H1 (cell line): ENCODE measurements around the gene TCERG1L. TPM values are rescaled to one million over a fixed set of nuclear protein-coding genes. Genes with fewer than 3 reads are reported as not detected.
A peak's percentile ranks its signal among the peaks of the same experiment; 100 is the strongest.

Source experiments
- BACH1 ChIP-seq: IDR thresholded peaks from 2 replicates; pipeline ENCODE4 v1.6.1; 2012; ENCODE audit warnings: low read length, improper control_type of control experiment
- BRCA1 ChIP-seq: IDR thresholded peaks from 2 replicates; pipeline ENCODE4 v1.6.1; 2012; ENCODE audit warnings: low read depth, low read length, improper control_type of control experiment
- CHD2 ChIP-seq: IDR thresholded peaks from 2 replicates; pipeline ENCODE4 v1.6.1; 2012; ENCODE audit warnings: low read length, improper control_type of control experiment
- CTBP2 ChIP-seq: IDR thresholded peaks from 2 replicates; pipeline ENCODE4 v1.7.0; 2011; ENCODE audit warnings: borderline replicate concordance, mild to moderate bottlenecking, moderate library complexity, mixed read lengths, low read length; ENCODE audit not compliant: insufficient read depth, insufficient read length
- EGR1 ChIP-seq: IDR thresholded peaks from 2 replicates; pipeline ENCODE4 v1.6.1; 2011; ENCODE audit warnings: low read depth, low read length, borderline replicate concordance
- EP300 ChIP-seq, 2 experiments: IDR thresholded peaks; 1 replicate in 1 of 2; 2 replicates in 1 of 2; pipeline ENCODE4 v1.6.1; 2011 to 2012; ENCODE audit warnings: low read depth in 2 of 2, low read length in 2 of 2, mild to moderate bottlenecking in 2 of 2, borderline replicate concordance in 1 of 2, inconsistent platforms in 1 of 2, moderate library complexity in 1 of 2
- FOSL1 ChIP-seq: IDR thresholded peaks from 2 replicates; pipeline ENCODE4 v1.6.1; 2011; ENCODE audit warnings: mild to moderate bottlenecking, low read depth, low read length, moderate library complexity; ENCODE audit not compliant: insufficient read depth
- GABPA ChIP-seq: IDR thresholded peaks from 2 replicates; pipeline ENCODE4 v1.6.1; 2011; ENCODE audit warnings: mild to moderate bottlenecking, low read length, moderate library complexity, borderline replicate concordance; ENCODE audit not compliant: insufficient read depth
- NRF1 ChIP-seq: IDR thresholded peaks from 2 replicates; pipeline ENCODE4 v1.6.1; 2011; ENCODE audit warnings: mild to moderate bottlenecking, low read depth, low read length, improper control_type of control experiment
- POLR2AphosphoS5 ChIP-seq: IDR thresholded peaks from 2 replicates; pipeline ENCODE4 v1.6.1; 2011; ENCODE audit warnings: low read depth, low read length
- RAD21 ChIP-seq, 2 experiments: IDR thresholded peaks in 1 of 2; conservative IDR thresholded peaks in 1 of 2; 2 replicates each; pipeline ENCODE4 v1.6.1; 2011; ENCODE audit warnings: low read depth in 2 of 2, low read length in 2 of 2, improper control_type of control experiment in 1 of 2, inconsistent platforms in 1 of 2, mild to moderate bottlenecking in 1 of 2, moderate library complexity in 1 of 2
- RXRA ChIP-seq: IDR thresholded peaks from 2 replicates; pipeline ENCODE4 v1.6.1; 2011; ENCODE audit warnings: low read depth, mild to moderate bottlenecking, low read length, moderate library complexity; ENCODE audit not compliant: insufficient read depth
- SAP30 ChIP-seq: fragments of 300-600 bp; sonication (generic); IDR thresholded peaks from 2 replicates; pipeline ENCODE4 v1.7.1; 2012; ENCODE audit warnings: low read length, moderate library complexity, mild to moderate bottlenecking, inconsistent platforms; ENCODE audit not compliant: insufficient read depth, insufficient replicate concordance
- SIX5 ChIP-seq: IDR thresholded peaks from 2 replicates; pipeline ENCODE4 v1.6.1; 2011; ENCODE audit warnings: mild to moderate bottlenecking, low read depth, low read length
- SP2 ChIP-seq: IDR thresholded peaks from 2 replicates; pipeline ENCODE4 v1.6.1; 2012; ENCODE audit warnings: mild to moderate bottlenecking, low read length, inconsistent platforms
- SP4 ChIP-seq: IDR thresholded peaks from 2 replicates; pipeline ENCODE4 v1.6.1; 2012; ENCODE audit warnings: low read length, inconsistent platforms
- TAF1 ChIP-seq: IDR thresholded peaks from 2 replicates; pipeline ENCODE4 v1.6.1; 2011; ENCODE audit warnings: mild to moderate bottlenecking, low read depth, low read length
- TBP ChIP-seq: IDR thresholded peaks from 2 replicates; pipeline ENCODE4 v1.6.1; 2011; ENCODE audit warnings: low read depth, low read length, improper control_type of control experiment
- TEAD4 ChIP-seq: IDR thresholded peaks from 2 replicates; pipeline ENCODE4 v1.6.1; 2012; ENCODE audit warnings: low read depth, low read length, inconsistent platforms, mixed read lengths
- YY1 ChIP-seq: IDR thresholded peaks from 2 replicates; pipeline ENCODE4 v1.6.1; 2011; ENCODE audit warnings: low read depth, mild to moderate bottlenecking, low read length
- polyA plus RNA-seq, 7 experiments: library from polyadenylated mRNA; depleted of rRNA in 3 of 7; stranded (reverse) in 5 of 7; unstranded in 2 of 7; fragments of >200 nt in 5 of 7; fragments of 200-250 nt in 2 of 7; gene quantifications; 1 replicate in 5 of 7; 2 replicates in 1 of 7; 4 replicates in 1 of 7; pipeline versions ENCODE4 v1.2.1 to v1.2.3, GENCODE V29; 2011 to 2013; ENCODE audit warnings: missing spikeins in 2 of 7, mixed read lengths in 2 of 7
- total RNA-seq: library from RNA; stranded (reverse); fragmentation: NEBNext Ultra II Directional; extraction: Animal tissue kit (Norgen Biotek cat#: 25700); gene quantifications from 2 replicates; pipeline ENCODE4 v1.2.1, GENCODE V29; 2021
- TF ChIP-seq, protein P1 (sequence below), 3 experiments: IDR thresholded peaks; 1 replicate in 2 of 3; 2 replicates in 1 of 3; pipeline versions ENCODE4 v1.5.1 to v1.6.1; 2011; ENCODE audit warnings: low read length in 3 of 3, mild to moderate bottlenecking in 3 of 3, inconsistent platforms in 2 of 3, low read depth in 1 of 3, moderate library complexity in 1 of 3; ENCODE audit not compliant: insufficient read depth in 1 of 3; ENCODE audit errors: control extremely low read depth in 1 of 3
- TF ChIP-seq, protein P2 (sequence below): IDR thresholded peaks from 2 replicates; pipeline ENCODE4 v1.6.1; 2011; ENCODE audit warnings: low read depth, mild to moderate bottlenecking, low read length; ENCODE audit not compliant: insufficient read depth

The TCERG1L gene
- total and polyA plus RNA-seq, 2 of the 8 experiments (the other 6 are each of a cell fraction or from before 2014, with no cell fraction given): 3.9 to 6.9 TPM

DNA sequence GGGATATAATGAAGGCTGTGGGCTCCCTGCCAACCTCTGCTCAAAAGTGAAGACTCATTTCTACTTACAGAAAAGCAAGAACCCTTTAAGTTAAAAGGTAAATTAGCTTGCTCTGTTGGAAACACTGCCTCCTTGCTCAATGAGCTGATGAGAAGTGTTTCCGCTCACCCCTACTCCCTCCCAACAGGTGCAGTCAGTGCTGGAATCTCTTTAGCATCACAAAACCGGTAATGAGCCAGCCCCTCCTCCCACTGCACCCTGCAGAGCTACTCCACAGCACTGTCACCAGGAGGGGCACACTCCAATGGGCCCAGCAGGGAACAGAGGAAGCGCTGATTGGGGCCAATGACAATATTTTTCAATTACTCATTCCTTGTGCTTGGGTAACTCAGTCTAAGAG lies 262.5 kb downstream of the TCERG1L start (continued):
- TF ChIP-seq EP300 (IDR thresholded peaks at IDR 0.05; ENCODE audit: borderline replicate concordance in 1 of 2, low read depth in 2 of 2, low read length in 2 of 2): peak; percentile 40 to 97
- TF ChIP-seq BRCA1: no peak
- peak; percentile 92 for TF ChIP-seq TEAD4
- no peak for TF ChIP-seq NRF1
- TF ChIP-seq SP4: no peak
- TF ChIP-seq GABPA: no peak
- TF ChIP-seq RXRA: peak; percentile 60; the same call in 1 of the 2 replicates
- peak; percentile 47; the same call in 1 of the 2 replicates for TF ChIP-seq YY1
- no peak for TF ChIP-seq CHD2
- TF ChIP-seq, protein P1, sequence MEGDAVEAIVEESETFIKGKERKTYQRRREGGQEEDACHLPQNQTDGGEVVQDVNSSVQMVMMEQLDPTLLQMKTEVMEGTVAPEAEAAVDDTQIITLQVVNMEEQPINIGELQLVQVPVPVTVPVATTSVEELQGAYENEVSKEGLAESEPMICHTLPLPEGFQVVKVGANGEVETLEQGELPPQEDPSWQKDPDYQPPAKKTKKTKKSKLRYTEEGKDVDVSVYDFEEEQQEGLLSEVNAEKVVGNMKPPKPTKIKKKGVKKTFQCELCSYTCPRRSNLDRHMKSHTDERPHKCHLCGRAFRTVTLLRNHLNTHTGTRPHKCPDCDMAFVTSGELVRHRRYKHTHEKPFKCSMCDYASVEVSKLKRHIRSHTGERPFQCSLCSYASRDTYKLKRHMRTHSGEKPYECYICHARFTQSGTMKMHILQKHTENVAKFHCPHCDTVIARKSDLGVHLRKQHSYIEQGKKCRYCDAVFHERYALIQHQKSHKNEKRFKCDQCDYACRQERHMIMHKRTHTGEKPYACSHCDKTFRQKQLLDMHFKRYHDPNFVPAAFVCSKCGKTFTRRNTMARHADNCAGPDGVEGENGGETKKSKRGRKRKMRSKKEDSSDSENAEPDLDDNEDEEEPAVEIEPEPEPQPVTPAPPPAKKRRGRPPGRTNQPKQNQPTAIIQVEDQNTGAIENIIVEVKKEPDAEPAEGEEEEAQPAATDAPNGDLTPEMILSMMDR (IDR thresholded peaks at IDR 0.05; ENCODE audit: control extremely low read depth in 1 of 3, insufficient read depth in 1 of 3, low read depth in 1 of 3, low read length in 3 of 3): peak in 1 of 3 experiments; percentile 1; a peak in 1 of 4 replicates
- TF ChIP-seq, protein P2, sequence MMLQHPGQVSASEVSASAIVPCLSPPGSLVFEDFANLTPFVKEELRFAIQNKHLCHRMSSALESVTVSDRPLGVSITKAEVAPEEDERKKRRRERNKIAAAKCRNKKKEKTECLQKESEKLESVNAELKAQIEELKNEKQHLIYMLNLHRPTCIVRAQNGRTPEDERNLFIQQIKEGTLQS: no peak
- TF ChIP-seq SP2: no peak
- TF ChIP-seq POLR2AphosphoS5: no peak; the same call in 1 of the 2 replicates
- TF ChIP-seq CTBP2: peak; percentile 89
- no peak for TF ChIP-seq TBP
- TF ChIP-seq FOSL1: no peak
- no peak for TF ChIP-seq SIX5
- no peak for TF ChIP-seq BACH1
- TF ChIP-seq SAP30: no peak
- 0 out of 2 replicates have a peak, but pooled peaks have one; percentile 20 for TF ChIP-seq EGR1
- 0 out of 2 replicates have a peak, but pooled peaks have one; percentile 31 for TF ChIP-seq TAF1
- 0 out of 4 replicates have a peak, but pooled peaks of 1 of the 2 experiments have one; percentile 14 for TF ChIP-seq RAD21 (IDR thresholded peaks at IDR 0.05 in 1 of 2, conservative IDR thresholded peaks at IDR 0.05 in 1 of 2; ENCODE audit: low read depth in 2 of 2, low read length in 2 of 2)
